Measurements from ENCODE around the gene KIAA1217.
A peak's percentile ranks its signal among the peaks of the same experiment; 100 is the strongest.

Gene KIAA1217

DNA sequence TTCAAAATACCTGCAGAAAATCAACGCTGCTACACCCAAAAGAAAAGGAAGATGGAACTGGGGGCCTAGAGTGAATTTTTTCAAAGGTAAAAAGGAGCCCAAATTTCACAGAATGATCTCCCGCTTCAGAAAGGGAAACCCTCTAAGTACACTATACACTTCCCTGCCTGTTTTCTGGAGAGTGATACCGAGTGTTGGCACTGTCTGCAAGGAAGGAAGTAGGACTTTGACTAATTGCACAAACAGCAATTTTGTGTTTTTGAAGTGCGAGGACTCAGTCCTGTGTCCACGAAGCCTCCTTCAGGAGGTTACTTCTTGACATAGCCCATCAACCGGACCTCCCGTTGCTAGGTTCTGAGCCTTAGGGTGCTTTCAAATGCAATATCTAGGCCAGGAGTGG, 106.3 kb downstream of the KIAA1217 start:
- H3K4me3 ChIP-seq (ENCODE audit: low read depth, low read length): no peak overlapping the region
- TF ChIP-seq, protein P1, sequence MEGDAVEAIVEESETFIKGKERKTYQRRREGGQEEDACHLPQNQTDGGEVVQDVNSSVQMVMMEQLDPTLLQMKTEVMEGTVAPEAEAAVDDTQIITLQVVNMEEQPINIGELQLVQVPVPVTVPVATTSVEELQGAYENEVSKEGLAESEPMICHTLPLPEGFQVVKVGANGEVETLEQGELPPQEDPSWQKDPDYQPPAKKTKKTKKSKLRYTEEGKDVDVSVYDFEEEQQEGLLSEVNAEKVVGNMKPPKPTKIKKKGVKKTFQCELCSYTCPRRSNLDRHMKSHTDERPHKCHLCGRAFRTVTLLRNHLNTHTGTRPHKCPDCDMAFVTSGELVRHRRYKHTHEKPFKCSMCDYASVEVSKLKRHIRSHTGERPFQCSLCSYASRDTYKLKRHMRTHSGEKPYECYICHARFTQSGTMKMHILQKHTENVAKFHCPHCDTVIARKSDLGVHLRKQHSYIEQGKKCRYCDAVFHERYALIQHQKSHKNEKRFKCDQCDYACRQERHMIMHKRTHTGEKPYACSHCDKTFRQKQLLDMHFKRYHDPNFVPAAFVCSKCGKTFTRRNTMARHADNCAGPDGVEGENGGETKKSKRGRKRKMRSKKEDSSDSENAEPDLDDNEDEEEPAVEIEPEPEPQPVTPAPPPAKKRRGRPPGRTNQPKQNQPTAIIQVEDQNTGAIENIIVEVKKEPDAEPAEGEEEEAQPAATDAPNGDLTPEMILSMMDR (IDR thresholded peaks at IDR 0.05; ENCODE audit: low read depth, low read length): no peak
- no peak for DNase-seq (ENCODE audit: low read depth, low spot score)
- in situ Hi-C loops (cut with HindIII; ENCODE audit: low sequenced_read_pairs): no loop called here

DNA sequence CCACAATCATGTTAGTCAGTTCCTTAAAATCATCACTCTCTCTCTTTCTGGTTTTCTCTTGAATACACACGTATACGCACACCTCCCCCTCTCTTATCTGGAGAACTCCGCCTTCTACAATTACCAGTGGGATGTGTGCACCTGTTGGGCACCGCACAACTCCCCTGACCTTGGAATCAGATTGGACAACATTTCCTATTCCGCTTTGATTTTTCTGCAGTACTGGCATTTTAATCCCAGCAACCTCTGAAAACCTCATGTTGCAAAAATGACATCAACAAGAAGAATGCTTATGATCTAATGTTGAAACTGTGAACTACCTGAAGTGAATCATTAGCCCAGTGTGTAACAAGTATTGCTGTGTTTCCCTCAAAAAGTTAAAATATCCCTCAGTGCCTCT, 109.6 kb downstream of the KIAA1217 start:
- TF ChIP-seq, protein P1 (IDR thresholded peaks at IDR 0.05; ENCODE audit: low read depth, low read length): no peak
- no peak overlapping the region for H3K4me3 ChIP-seq (ENCODE audit: low read depth, low read length)
- no peak for DNase-seq (ENCODE audit: low read depth, low spot score)
- in situ Hi-C loops (cut with HindIII; ENCODE audit: low sequenced_read_pairs): no loop called here

DNA sequence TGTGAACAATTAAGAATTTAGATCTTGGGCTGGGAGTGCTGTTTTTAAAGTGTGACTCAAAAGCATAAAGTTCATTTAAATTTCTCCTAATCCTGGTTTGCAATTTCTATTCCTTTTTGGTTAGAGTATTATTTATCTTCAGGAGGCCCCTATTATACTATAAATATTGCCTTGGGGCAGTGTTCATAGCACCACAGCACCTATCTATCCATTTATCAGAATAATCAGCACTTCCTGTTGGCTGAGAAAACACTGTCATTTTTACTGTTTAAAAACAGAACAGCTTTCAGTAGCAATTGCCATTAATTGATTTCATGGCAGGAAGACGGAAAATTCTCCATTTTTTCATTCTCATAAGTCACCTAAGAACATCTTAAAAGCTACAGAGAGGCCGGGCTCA, 111.4 kb downstream of the KIAA1217 start:
- in situ Hi-C loops (cut with HindIII; ENCODE audit: low sequenced_read_pairs): no loop called here
- TF ChIP-seq, protein P1 (IDR thresholded peaks at IDR 0.05; ENCODE audit: low read depth, low read length): no peak

DNA sequence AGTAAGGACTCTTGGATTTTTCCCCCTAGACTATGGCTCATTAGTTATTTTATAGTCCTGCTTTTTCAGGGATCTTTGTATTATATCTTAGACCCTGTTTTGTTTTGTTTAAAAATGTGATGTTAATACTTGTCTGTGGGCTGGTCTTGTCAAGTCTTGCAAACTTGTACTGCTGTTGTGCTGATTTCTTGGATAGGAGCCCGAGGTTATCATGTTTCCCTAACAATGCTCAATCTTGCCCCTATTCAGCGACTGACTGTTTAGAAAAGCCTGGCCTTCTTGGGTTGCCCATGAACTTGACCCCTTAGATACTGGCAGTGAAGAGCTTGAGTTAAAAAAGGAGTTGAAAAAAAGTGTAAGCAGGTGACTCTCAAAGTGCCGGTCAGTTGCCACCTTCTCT, 115.7 kb downstream of the KIAA1217 start:
- no peak overlapping the region for H3K4me3 ChIP-seq (ENCODE audit: low read depth, low read length)
- TF ChIP-seq, protein P1 (IDR thresholded peaks at IDR 0.05; ENCODE audit: low read depth, low read length): no peak
- no peak for DNase-seq (ENCODE audit: low read depth, low spot score)
- in situ Hi-C loops (cut with HindIII; ENCODE audit: low sequenced_read_pairs): no loop called here

More for the DNA sequence above, 111.4 kb downstream of the KIAA1217 start:
- H3K4me3 ChIP-seq (ENCODE audit: low read depth, low read length): no peak overlapping the region
- DNase-seq (ENCODE audit: low read depth, low spot score): no peak

DNA sequence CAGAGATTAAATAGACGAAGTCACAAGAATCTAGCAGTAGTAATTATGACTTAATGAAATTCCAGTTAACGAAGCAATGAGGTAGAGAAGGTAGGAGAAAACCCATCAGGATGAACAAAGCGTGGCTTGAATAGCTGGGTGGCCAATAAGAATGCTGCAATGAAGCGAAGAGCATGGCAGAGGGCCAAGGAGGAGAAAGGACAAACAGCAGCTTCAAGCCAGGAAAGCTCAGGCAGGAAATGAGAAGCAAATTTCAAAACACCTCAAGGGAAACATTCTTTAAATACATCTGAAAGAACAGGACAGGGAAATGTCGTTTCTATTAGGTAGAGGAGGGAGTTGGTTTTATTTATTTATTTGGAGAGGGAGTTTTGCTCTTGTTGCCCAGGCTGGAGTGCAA, 122.5 kb downstream of the KIAA1217 start:
- in situ Hi-C loops (cut with HindIII; ENCODE audit: low sequenced_read_pairs): no loop called here
- H3K4me3 ChIP-seq (ENCODE audit: low read depth, low read length): no peak overlapping the region
- TF ChIP-seq, protein P1 (IDR thresholded peaks at IDR 0.05; ENCODE audit: low read depth, low read length): no peak
- DNase-seq (ENCODE audit: low read depth, low spot score): peak; percentile 58

DNA sequence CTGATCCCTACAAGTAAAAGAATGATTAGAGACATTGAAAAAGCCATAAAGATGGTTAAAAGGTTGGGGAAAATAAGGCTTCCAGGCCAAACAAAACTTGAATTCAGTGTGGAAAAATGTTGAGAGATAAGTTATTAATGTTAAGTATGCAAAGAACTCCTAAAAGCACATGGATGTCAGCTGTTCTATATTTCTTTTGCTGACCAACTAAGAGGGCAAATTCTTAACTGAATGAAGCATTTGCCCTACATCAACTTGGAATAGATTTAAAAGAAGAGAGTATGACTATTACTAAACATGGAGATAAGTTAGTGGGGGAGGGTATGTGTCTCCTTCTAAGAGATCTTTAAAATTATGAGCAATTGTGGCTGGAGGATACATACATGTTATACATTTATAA, 124.8 kb downstream of the KIAA1217 start:
- DNase-seq (ENCODE audit: low read depth, low spot score): peak; percentile 60
- in situ Hi-C loops (cut with HindIII; ENCODE audit: low sequenced_read_pairs): no loop called here
- H3K4me3 ChIP-seq (ENCODE audit: low read depth, low read length): no peak overlapping the region
- TF ChIP-seq, protein P1 (IDR thresholded peaks at IDR 0.05; ENCODE audit: low read depth, low read length): no peak

Measured in astrocyte of the spinal cord (primary cell).